Right kidney (tissue), 1 donor: ENCODE measurements around the gene LYST.
"Not testable (repeated sequence)": the region's sequence is repeated elsewhere in the genome, so short reads cannot be mapped to it uniquely, and the experiment has no call there.

Source experiments
- DNase-seq: peaks from one replicate; pipeline ENCODE4 v3.0.0-alpha.2; 2016

LYST gene

GRCh38 chr1:235860829-235861228 is 5.9 kb downstream of the LYST start:
- no peak for DNase-seq

GRCh38 chr1:235859789-235860188 is 6.9 kb downstream of the LYST start:
- DNase-seq = no peak

- no peak for DNase-seq
Measured at GRCh38 chr1:235858766-235859165, 7.9 kb downstream of the LYST start.

- DNase-seq = no peak
Measured at GRCh38 chr1:235857756-235858155, 8.9 kb downstream of the LYST start.

GRCh38 chr1:235855811-235856429 is 10.8 kb downstream of the LYST start:
- DNase-seq = no peak

GRCh38 chr1:235854347-235854746 is 12.4 kb downstream of the LYST start:
- DNase-seq = no peak

- DNase-seq = no peak
Measured at GRCh38 chr1:235853653-235854052, 13.1 kb downstream of the LYST start.

GRCh38 chr1:235852887-235853286 is 13.8 kb downstream of the LYST start:
- no peak for DNase-seq

GRCh38 chr1:235851939-235852338 is 14.8 kb downstream of the LYST start:
- DNase-seq = no peak

GRCh38 chr1:235848251-235848650 is 18.5 kb downstream of the LYST start:
- DNase-seq = not testable (repeated sequence)

GRCh38 chr1:235845656-235846107 is 21.0 kb downstream of the LYST start:
- DNase-seq = not testable (repeated sequence)

- no peak for DNase-seq
Measured at GRCh38 chr1:235844776-235845175, 21.9 kb downstream of the LYST start.

GRCh38 chr1:235843461-235843961 is 23.2 kb downstream of the LYST start:
- no peak for DNase-seq

GRCh38 chr1:235841938-235842545 is 24.7 kb downstream of the LYST start:
- DNase-seq = no peak

- DNase-seq = no peak
Measured at GRCh38 chr1:235838021-235838420, 28.7 kb downstream of the LYST start.

- no peak for DNase-seq
Measured at GRCh38 chr1:235835226-235835625, 31.5 kb downstream of the LYST start.

- peak; percentile 7 for DNase-seq
Measured at GRCh38 chr1:235834620-235835019, 32.1 kb downstream of the LYST start.

GRCh38 chr1:235832011-235832410 is 34.7 kb downstream of the LYST start:
- DNase-seq = no peak

GRCh38 chr1:235831148-235831547 is 35.6 kb downstream of the LYST start:
- DNase-seq = no peak

- DNase-seq = no peak
Measured at GRCh38 chr1:235826102-235826854, 40.4 kb downstream of the LYST start.

GRCh38 chr1:235825229-235825628 is 41.5 kb downstream of the LYST start:
- DNase-seq = no peak

- DNase-seq = no peak
Measured at GRCh38 chr1:235823684-235824083, 43.0 kb downstream of the LYST start.

- DNase-seq = no peak
Measured at GRCh38 chr1:235822685-235823084, 44.0 kb downstream of the LYST start.
